ENCODE data around the gene PRDX1.

GRCh38 chr1:45535988-45536766 lies 14.5 kb upstream of the PRDX1 start:
- TF ChIP-seq CTCF (IDR thresholded peaks at IDR 0.05; ENCODE audit: control extremely low read depth in 1 of 3, insufficient read depth in 1 of 3, low read depth in 1 of 3, low read length in 3 of 3): no peak
- TF ChIP-seq EZH2 (IDR thresholded peaks at IDR 0.05; ENCODE audit: low read depth, low read length, severe bottlenecking): no peak
- no peak for TF ChIP-seq KDM5A (IDR thresholded peaks at IDR 0.05; ENCODE audit: low read length)
- TF ChIP-seq SIN3A (conservative IDR thresholded peaks at IDR 0.05 in 1 of 2, IDR thresholded peaks at IDR 0.05 in 1 of 2; ENCODE audit: low read depth in 1 of 2, low read length in 2 of 2): no peak
- no peak for TF ChIP-seq HDAC2 (IDR thresholded peaks at IDR 0.05; ENCODE audit: borderline replicate concordance in 1 of 2, low read depth in 2 of 2, low read length in 2 of 2)
- no peak for TF ChIP-seq MAX (IDR thresholded peaks at IDR 0.05)
- TF ChIP-seq ZNF274 (IDR thresholded peaks at IDR 0.05; ENCODE audit: borderline replicate concordance, extremely low read depth, low read length): no peak
- TF ChIP-seq CREB1 (IDR thresholded peaks at IDR 0.05): no peak

Data from H1 (cell line).